Right ventricle myocardium superior (tissue), 1 donor: Measurements from ENCODE around the gene ZNRF3. TPM values are rescaled to one million over a fixed set of nuclear protein-coding genes. Genes with fewer than 3 reads are reported as not detected.
"Not testable (repeated sequence)": the region's sequence is repeated elsewhere in the genome, so short reads cannot be mapped to it uniquely, and the experiment has no call there.

ENCODE experiments used
- ATAC-seq: fragments of 200-7000 bp; cut with Tn5 transposase; one replicate; pipeline ENCODE4 v1.9.1; 2020; ENCODE audit warnings: mild to moderate bottlenecking; ENCODE audit not compliant: poor library complexity
- DNase-seq: peaks from one replicate; pipeline ENCODE4 v3.0.0-alpha.2; 2020
- intact Hi-C: fragments of 100-400 bp; cut with DNase I; formaldehyde crosslinking; loops from one replicate; pipeline ENCODE4 v1.11.2; 2022
- total RNA-seq: library from RNA; stranded (reverse); fragmentation: NEBNext Ultra II Directional; extraction: Animal tissue kit (Norgen Biotek cat#: 25700); gene quantifications from one replicate; pipeline ENCODE4 v1.2.1, GENCODE V29; 2021
- donor health status: DM: no; HTN: yes; CAD: no; lungs with severe emphysema.

ZNRF3 gene
- total RNA-seq, 1 donor from 2014 or later = 5.0 TPM

- intact Hi-C loops = no loop called here
- DNase-seq (no peak), ATAC-seq (peak; percentile 34)
Measured at GRCh38 chr22:29080106-29080975, 197.0 kb downstream of the ZNRF3 start.

- DNase-seq (no peak), ATAC-seq (peak; percentile 57)
- intact Hi-C loops = no loop called here
Measured at GRCh38 chr22:29081517-29082236, 198.3 kb downstream of the ZNRF3 start.

- DNase-seq = no peak
- ATAC-seq = no peak
- intact Hi-C loops = no loop called here
Measured at GRCh38 chr22:29082826-29083545, 199.6 kb downstream of the ZNRF3 start.

GRCh38 chr22:29083576-29083932, 200.2 kb downstream of the ZNRF3 start:
- peak; percentile 51 for DNase-seq
- ATAC-seq, intact Hi-C loops: not testable (repeated sequence)

- no peak for ATAC-seq
- no peak for DNase-seq
- intact Hi-C loops = no loop called here
Measured at GRCh38 chr22:29083933-29084591, 200.7 kb downstream of the ZNRF3 start.

- no peak for ATAC-seq
- intact Hi-C loops = no loop called here
- DNase-seq = no peak
Measured at GRCh38 chr22:29087012-29087411, 203.6 kb downstream of the ZNRF3 start.

- no peak for ATAC-seq
- intact Hi-C loops = no loop called here
- DNase-seq = no peak
Measured at GRCh38 chr22:29088809-29089208, 205.4 kb downstream of the ZNRF3 start.

GRCh38 chr22:29089507-29089906, 206.1 kb downstream of the ZNRF3 start:
- intact Hi-C loops = no loop called here
- no peak for DNase-seq
- ATAC-seq = no peak

GRCh38 chr22:29090039-29090438, 206.7 kb downstream of the ZNRF3 start:
- no peak for DNase-seq
- no peak for ATAC-seq
- intact Hi-C loops = no loop called here

GRCh38 chr22:29092243-29092642, 208.9 kb downstream of the ZNRF3 start:
- no peak for ATAC-seq
- intact Hi-C loops = no loop called here
- DNase-seq = no peak

GRCh38 chr22:29093030-29093429, 209.7 kb downstream of the ZNRF3 start:
- DNase-seq (no peak), ATAC-seq (no peak)
- intact Hi-C loops = no loop called here

GRCh38 chr22:29093501-29094300, 210.3 kb downstream of the ZNRF3 start:
- ATAC-seq = peak; percentile 69
- intact Hi-C loops = no loop called here

GRCh38 chr22:29095459-29095858, 212.1 kb downstream of the ZNRF3 start:
- DNase-seq = no peak
- intact Hi-C loops = no loop called here

More at GRCh38 chr22:29093501-29094300, 210.3 kb downstream of the ZNRF3 start:
- DNase-seq = no peak

GRCh38 chr22:29096736-29097669, 213.6 kb downstream of the ZNRF3 start:
- DNase-seq (no peak), ATAC-seq (peak; percentile 77)
- intact Hi-C loops = no loop called here

More at GRCh38 chr22:29095459-29095858, 212.1 kb downstream of the ZNRF3 start:
- ATAC-seq = no peak

GRCh38 chr22:29098296-29098695, 214.9 kb downstream of the ZNRF3 start:
- ATAC-seq = no peak
- DNase-seq = no peak
- intact Hi-C loops = no loop called here

GRCh38 chr22:29102300-29102699, 218.9 kb downstream of the ZNRF3 start:
- DNase-seq (no peak), ATAC-seq (no peak)
- intact Hi-C loops = no loop called here

GRCh38 chr22:29103121-29103520, 219.7 kb downstream of the ZNRF3 start:
- DNase-seq (no peak), ATAC-seq (no peak)
- intact Hi-C loops = no loop called here
